NCI-H226 (cell line): ENCODE measurements around the gene DZIP1.
"Not testable (repeated sequence)": the region's sequence is repeated elsewhere in the genome, so short reads cannot be mapped to it uniquely, and the experiment has no call there.

Experiments
- DNase-seq: peaks from one replicate; pipeline ENCODE4 v3.0.0-alpha.2; 2015

DZIP1 gene

GRCh38 chr13:95644601-95645052, at the start of gene DZIP1:
TSS of gene DZIP1 (minus strand) at chr13:95644706. CDS start at chr13:95642029, 2,677 bp downstream.
- peak; percentile 87 for DNase-seq

GRCh38 chr13:95690986-95691385, 46.5 kb upstream of the DZIP1 start:
- not testable (repeated sequence) for DNase-seq

GRCh38 chr13:95689582-95689926, 45.0 kb upstream of the DZIP1 start:
- DNase-seq = no peak

GRCh38 chr13:95684960-95685359, 40.5 kb upstream of the DZIP1 start:
- not testable (repeated sequence) for DNase-seq

- DNase-seq = no peak
These were observed 39.9 kb upstream of the DZIP1 start for GRCh38 chr13:95684418-95684817.

GRCh38 chr13:95679722-95680121, 35.2 kb upstream of the DZIP1 start:
- no peak for DNase-seq

GRCh38 chr13:95678967-95679366, 34.5 kb upstream of the DZIP1 start:
- DNase-seq = no peak

- DNase-seq = no peak
These were observed 33.2 kb upstream of the DZIP1 start for GRCh38 chr13:95677564-95678266.

- DNase-seq = peak; percentile 97
These were observed 32.5 kb upstream of the DZIP1 start, which contains the start of gene DNAJC3 for GRCh38 chr13:95676762-95677563. TSS of gene DNAJC3 (plus strand) at chr13:95677139. CDS start at chr13:95677256, 117 bp downstream.

GRCh38 chr13:95676105-95676761, 31.7 kb upstream of the DZIP1 start:
- DNase-seq = no peak

- DNase-seq = no peak
These were observed 27.1 kb upstream of the DZIP1 start for GRCh38 chr13:95671597-95671996.

- not testable (repeated sequence) for DNase-seq
These were observed 22.7 kb upstream of the DZIP1 start for GRCh38 chr13:95667235-95667634.

- DNase-seq = peak; percentile 27
These were observed 16.6 kb upstream of the DZIP1 start for GRCh38 chr13:95660981-95661581.

GRCh38 chr13:95659500-95659899, 15.0 kb upstream of the DZIP1 start:
- DNase-seq = no peak

- peak; percentile 89 for DNase-seq
These were observed 12.0 kb upstream of the DZIP1 start for GRCh38 chr13:95656386-95657015.

- DNase-seq = no peak
These were observed 8.3 kb upstream of the DZIP1 start for GRCh38 chr13:95652821-95653220.

GRCh38 chr13:95652244-95652764, 7.8 kb upstream of the DZIP1 start:
- no peak for DNase-seq

GRCh38 chr13:95650696-95651095, 6.2 kb upstream of the DZIP1 start:
- no peak for DNase-seq

GRCh38 chr13:95647321-95647720, 2.8 kb upstream of the DZIP1 start:
- DNase-seq = no peak

- peak; percentile 45 for DNase-seq
These were observed 439 bp downstream of the DZIP1 start for GRCh38 chr13:95643936-95644598.

- no peak for DNase-seq
These were observed 953 bp downstream of the DZIP1 start for GRCh38 chr13:95643571-95643935.

- no peak for DNase-seq
These were observed 1.5 kb downstream of the DZIP1 start for GRCh38 chr13:95642999-95643398.
